ENCODE measurements around the gene PRKD1.
"Not testable (repeated sequence)": the region's sequence is repeated elsewhere in the genome, so short reads cannot be mapped to it uniquely, and the experiment has no call there.

PRKD1 gene

DNA sequence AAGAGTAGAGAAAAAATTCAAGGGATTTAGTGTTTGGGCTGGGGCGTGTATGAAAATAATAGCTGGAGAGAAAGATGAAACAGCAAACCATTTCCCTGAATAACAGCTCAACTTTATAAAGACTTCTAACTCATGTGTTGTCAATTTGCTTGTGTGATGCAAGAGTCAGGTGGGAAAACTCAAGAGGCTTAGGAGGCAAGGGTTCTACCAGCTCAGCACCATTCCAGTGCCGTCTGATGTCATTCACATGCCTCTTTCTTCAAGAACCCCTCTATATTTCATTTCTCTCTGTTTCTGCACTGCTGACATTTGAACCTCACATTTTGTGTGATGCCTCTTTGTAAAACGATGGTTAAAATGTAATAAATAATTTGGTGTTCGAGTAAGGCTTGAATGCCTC, 192.2 kb downstream of the PRKD1 start:
- Histone ChIP-seq H3K4me3 (ENCODE audit: low read length) (no peak overlapping the region), H3K27ac (ENCODE audit: low read length) (no peak overlapping the region), H4K20me1 (ENCODE audit: insufficient read depth, low read length) (no peaks in the 10 kb centered on the region), H3K4me2 (ENCODE audit: low read length) (no peak overlapping the region), H3K79me2 (ENCODE audit: low read length) (no peaks in the 10 kb centered on the region), H3K9me3 (ENCODE audit: insufficient read depth, low read length) (no peaks in the 10 kb centered on the region), H3K4me1 (ENCODE audit: low read length) (peaks cover 12% of the 10 kb centered on the region), H3K9ac (ENCODE audit: low read length) (no peak overlapping the region), H2AFZ (ENCODE audit: low read depth, low read length) (no peak overlapping the region), H3K27me3 (ENCODE audit: low read depth, low read length) (no peaks in the 10 kb centered on the region), H3K36me3 (replicated peaks; ENCODE audit: low read depth, low read length) (no peaks in the 10 kb centered on the region)
- TF ChIP-seq EZH2phosphoT487 (IDR thresholded peaks at IDR 0.05; ENCODE audit: low read depth): no peak
- TF ChIP-seq, protein P1, sequence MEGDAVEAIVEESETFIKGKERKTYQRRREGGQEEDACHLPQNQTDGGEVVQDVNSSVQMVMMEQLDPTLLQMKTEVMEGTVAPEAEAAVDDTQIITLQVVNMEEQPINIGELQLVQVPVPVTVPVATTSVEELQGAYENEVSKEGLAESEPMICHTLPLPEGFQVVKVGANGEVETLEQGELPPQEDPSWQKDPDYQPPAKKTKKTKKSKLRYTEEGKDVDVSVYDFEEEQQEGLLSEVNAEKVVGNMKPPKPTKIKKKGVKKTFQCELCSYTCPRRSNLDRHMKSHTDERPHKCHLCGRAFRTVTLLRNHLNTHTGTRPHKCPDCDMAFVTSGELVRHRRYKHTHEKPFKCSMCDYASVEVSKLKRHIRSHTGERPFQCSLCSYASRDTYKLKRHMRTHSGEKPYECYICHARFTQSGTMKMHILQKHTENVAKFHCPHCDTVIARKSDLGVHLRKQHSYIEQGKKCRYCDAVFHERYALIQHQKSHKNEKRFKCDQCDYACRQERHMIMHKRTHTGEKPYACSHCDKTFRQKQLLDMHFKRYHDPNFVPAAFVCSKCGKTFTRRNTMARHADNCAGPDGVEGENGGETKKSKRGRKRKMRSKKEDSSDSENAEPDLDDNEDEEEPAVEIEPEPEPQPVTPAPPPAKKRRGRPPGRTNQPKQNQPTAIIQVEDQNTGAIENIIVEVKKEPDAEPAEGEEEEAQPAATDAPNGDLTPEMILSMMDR (IDR thresholded peaks at IDR 0.05; ENCODE audit: low read depth, low read length): no peak

DNA sequence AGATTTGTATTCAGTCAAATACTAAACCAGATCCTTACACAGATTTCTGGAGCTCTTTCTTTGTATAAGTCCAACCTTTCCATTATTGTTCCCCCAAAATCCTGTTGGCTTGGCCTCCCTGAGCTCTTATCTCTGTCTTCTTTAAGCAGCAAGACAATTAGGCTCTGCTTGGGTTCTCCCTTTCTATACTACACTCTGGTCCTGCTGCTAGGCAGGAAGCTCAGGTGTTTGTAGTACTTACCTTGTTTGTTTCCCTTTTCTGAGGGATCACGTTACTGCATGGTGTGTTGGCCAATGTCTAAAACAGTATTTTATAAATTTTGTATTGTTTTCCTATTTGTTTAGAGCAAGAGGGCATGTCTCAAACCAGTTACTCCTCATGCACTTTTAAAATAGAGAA, 192.9 kb downstream of the PRKD1 start:
- Histone ChIP-seq H3K9me3 (ENCODE audit: insufficient read depth, low read length) (no peaks in the 10 kb centered on the region), H4K20me1 (ENCODE audit: insufficient read depth, low read length) (no peaks in the 10 kb centered on the region), H3K27ac (ENCODE audit: low read length) (no peak overlapping the region), H3K36me3 (replicated peaks; ENCODE audit: low read depth, low read length) (no peaks in the 10 kb centered on the region), H3K9ac (ENCODE audit: low read length) (no peak overlapping the region), H3K27me3 (ENCODE audit: low read depth, low read length) (no peaks in the 10 kb centered on the region), H3K4me3 (ENCODE audit: low read length) (no peak overlapping the region), H3K4me1 (ENCODE audit: low read length) (peaks cover 12% of the 10 kb centered on the region), H3K4me2 (ENCODE audit: low read length) (no peak overlapping the region), H3K79me2 (ENCODE audit: low read length) (no peaks in the 10 kb centered on the region), H2AFZ (ENCODE audit: low read depth, low read length) (0 out of 2 replicates have a peak overlapping the region, but pooled peaks have one; percentile 3)
- TF ChIP-seq, protein P1 (IDR thresholded peaks at IDR 0.05; ENCODE audit: low read depth, low read length): no peak
- no peak for TF ChIP-seq EZH2phosphoT487 (IDR thresholded peaks at IDR 0.05; ENCODE audit: low read depth)

DNA sequence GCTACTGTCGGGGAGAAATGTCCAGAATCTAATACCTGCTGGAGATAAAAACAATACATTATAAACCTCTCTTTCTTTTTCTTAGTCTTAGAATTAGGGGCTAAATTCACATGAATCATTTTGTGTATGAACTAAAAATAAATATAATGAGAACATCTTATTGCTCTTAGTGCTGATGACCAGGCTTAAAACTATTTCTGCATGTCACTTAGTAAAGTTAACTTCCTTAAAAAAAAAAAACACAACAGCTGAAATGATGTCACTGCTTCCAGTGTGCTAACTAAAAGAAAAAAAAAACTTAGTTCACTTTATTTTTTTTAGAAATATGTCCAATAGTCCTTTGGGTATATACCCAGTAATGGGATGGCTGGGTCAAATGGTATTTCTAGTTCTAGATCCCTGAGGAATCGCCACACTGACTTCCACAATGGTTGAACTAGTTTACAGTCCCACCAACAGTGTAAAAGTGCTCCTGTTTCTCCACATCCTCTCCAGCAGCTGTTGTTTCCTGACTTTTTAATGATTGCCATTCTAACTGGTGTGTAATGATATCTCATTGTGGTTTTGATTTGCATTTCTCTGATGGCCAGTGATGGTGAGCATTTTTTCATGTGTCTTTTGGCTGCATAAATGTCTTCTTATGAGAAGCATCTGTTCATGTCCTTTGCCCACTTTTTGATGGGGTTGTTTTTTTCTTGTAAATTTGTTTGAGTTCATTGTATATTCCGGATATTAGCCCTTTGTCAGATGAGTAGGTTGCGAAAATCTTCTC, 200.9 kb downstream of the PRKD1 start:
- H3K4me3 ChIP-seq (ENCODE audit: low read length); H3K4me1 ChIP-seq (ENCODE audit: low read length); H3K79me2 ChIP-seq (ENCODE audit: low read length); H4K20me1 ChIP-seq (ENCODE audit: insufficient read depth, low read length); H2AFZ ChIP-seq (ENCODE audit: low read depth, low read length); H3K9ac ChIP-seq (ENCODE audit: low read length); H3K27me3 ChIP-seq (ENCODE audit: low read depth, low read length); H3K36me3 ChIP-seq (replicated peaks; ENCODE audit: low read depth, low read length); H3K27ac ChIP-seq (ENCODE audit: low read length); H3K4me2 ChIP-seq (ENCODE audit: low read length); H3K9me3 ChIP-seq (ENCODE audit: insufficient read depth, low read length): not testable (repeated sequence)

DNA sequence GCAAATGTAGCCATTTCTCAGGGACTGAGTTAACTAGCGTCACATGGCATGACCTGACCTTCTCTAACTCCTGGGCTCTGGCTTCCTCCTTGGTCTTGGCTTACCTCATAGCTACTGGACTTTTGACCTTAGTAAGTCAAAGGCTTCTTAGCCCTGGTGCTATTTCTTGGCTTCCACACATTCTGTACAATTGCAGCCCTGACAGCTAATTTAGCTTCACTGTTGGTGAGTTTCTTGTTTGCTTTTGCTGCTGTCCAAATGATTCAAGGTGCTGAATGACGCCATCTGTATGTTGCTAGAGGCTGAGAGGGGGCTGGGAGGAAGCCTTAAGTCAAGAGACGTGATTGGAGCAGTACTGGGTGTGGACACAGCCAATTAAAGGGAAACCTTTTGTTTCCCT, 202.7 kb downstream of the PRKD1 start:
- Histone ChIP-seq H3K27ac (ENCODE audit: low read length) (no peak overlapping the region), H4K20me1 (ENCODE audit: insufficient read depth, low read length) (no peaks in the 10 kb centered on the region), H3K9ac (ENCODE audit: low read length) (no peak overlapping the region), H3K27me3 (ENCODE audit: low read depth, low read length) (no peaks in the 10 kb centered on the region), H3K36me3 (replicated peaks; ENCODE audit: low read depth, low read length) (no peaks in the 10 kb centered on the region), H3K4me2 (ENCODE audit: low read length) (no peak overlapping the region), H3K4me1 (ENCODE audit: low read length) (no peaks in the 10 kb centered on the region), H3K79me2 (ENCODE audit: low read length) (no peaks in the 10 kb centered on the region), H3K9me3 (ENCODE audit: insufficient read depth, low read length) (no peaks in the 10 kb centered on the region), H3K4me3 (ENCODE audit: low read length) (no peak overlapping the region), H2AFZ (ENCODE audit: low read depth, low read length) (no peak overlapping the region)
- TF ChIP-seq EZH2phosphoT487 (IDR thresholded peaks at IDR 0.05; ENCODE audit: low read depth): no peak
- TF ChIP-seq, protein P1 (IDR thresholded peaks at IDR 0.05; ENCODE audit: low read depth, low read length): no peak
